ENCODE results near the gene CIROP. TPM values are rescaled to one million over a fixed set of nuclear protein-coding genes. Genes with fewer than 3 reads are reported as not detected.

The CIROP gene
- total and polyA plus RNA-seq, 4 donors, result not detected

GRCh38 chr14:23089498-23090253 is 15.1 kb downstream of the CIROP start:
- H3K27ac ChIP-seq (ENCODE audit: low read depth in 1 of 2, low read length in 1 of 2), result no peak overlapping the region
- 87 to 94% methylated on average over 12 of the region's 12 CpGs for WGBS, 2 donors
- H3K9ac ChIP-seq (ENCODE audit: insufficient read depth in 1 of 2, low read length in 2 of 2), result no peak overlapping the region
- ATAC-seq (ENCODE audit: insufficient read depth, low FRiP score) (no peak), DNase-seq (no peak)
- no peaks in the 10 kb centered on the region for H3K27me3 ChIP-seq (ENCODE audit: control insufficient read depth in 3 of 3, insufficient read depth in 3 of 3, low read length in 2 of 3)
- H3K9me3 ChIP-seq (ENCODE audit: control insufficient read depth in 4 of 4, insufficient read depth in 3 of 4, low read length in 3 of 4), result no peaks in the 10 kb centered on the region
- peaks cover 12 to 52% (median 33%) of the 10 kb centered on the region in 4 donors for H3K36me3 ChIP-seq (ENCODE audit: control insufficient read depth in 4 of 4, insufficient read depth in 4 of 4, low read length in 4 of 4)
- TF ChIP-seq CTCF (IDR thresholded peaks at IDR 0.05; ENCODE audit: control extremely low read depth, extremely low read depth), result no peak
- peaks cover 3 to 11% (median 10%) of the 10 kb centered on the region in 5 donors for H3K4me1 ChIP-seq (ENCODE audit: control insufficient read depth in 5 of 5, insufficient read depth in 5 of 5, low read length in 5 of 5)
- H3K4me3 ChIP-seq, result no peak overlapping the region

DNA sequence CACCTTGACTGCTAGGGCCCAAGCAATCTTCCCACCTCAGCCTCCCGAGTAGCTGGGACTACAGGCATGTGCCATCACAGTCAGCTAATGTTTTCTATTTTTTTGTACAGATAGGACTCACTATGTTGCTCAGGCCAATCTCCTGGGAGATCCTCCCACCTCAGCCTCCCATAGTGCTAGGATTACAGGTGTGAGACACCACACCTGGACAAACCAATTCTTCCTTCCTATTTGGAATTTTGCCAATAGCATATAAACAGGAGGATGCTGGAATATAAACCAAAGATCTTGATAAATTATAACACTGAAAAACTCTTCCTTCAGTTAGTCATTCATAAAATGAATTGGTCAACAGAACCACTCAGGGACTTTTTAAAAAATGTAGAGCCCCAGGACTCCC is 18.2 kb downstream of the CIROP start:
- Histone ChIP-seq H3K27me3 (ENCODE audit: control insufficient read depth in 3 of 3, insufficient read depth in 3 of 3, low read length in 2 of 3) (no peaks in the 10 kb centered on the region), H3K9me3 (ENCODE audit: control insufficient read depth in 4 of 4, insufficient read depth in 3 of 4, low read length in 3 of 4) (no peaks in the 10 kb centered on the region), H3K9ac (ENCODE audit: insufficient read depth in 1 of 2, low read length in 2 of 2) (no peak overlapping the region), H3K4me1 (ENCODE audit: control insufficient read depth in 5 of 5, insufficient read depth in 5 of 5, low read length in 5 of 5) (peaks cover 0 to 3% (median 0%) of the 10 kb centered on the region in 5 donors), H3K36me3 (ENCODE audit: control insufficient read depth in 4 of 4, insufficient read depth in 4 of 4, low read length in 4 of 4) (peaks cover 17 to 57% (median 31%) of the 10 kb centered on the region in 4 donors), H3K4me3 (no peak overlapping the region), H3K27ac (ENCODE audit: low read depth in 1 of 2, low read length in 1 of 2) (no peak overlapping the region)
- ATAC-seq (ENCODE audit: insufficient read depth, low FRiP score) (no peak), DNase-seq (no peak)
- TF ChIP-seq CTCF (IDR thresholded peaks at IDR 0.05; ENCODE audit: control extremely low read depth, extremely low read depth), result no peak
- 78 to 94% methylated on average over 1 of the region's 1 CpG for WGBS, 2 donors

GRCh38 chr14:23085458-23085857 is 19.3 kb downstream of the CIROP start:
- DNase-seq (no peak), ATAC-seq (ENCODE audit: insufficient read depth, low FRiP score) (no peak)
- H3K4me3 ChIP-seq, result no peak overlapping the region
- 72 to 79% methylated on average over 3 of the region's 3 CpGs for WGBS, 2 donors
- TF ChIP-seq CTCF (IDR thresholded peaks at IDR 0.05; ENCODE audit: control extremely low read depth, extremely low read depth), result no peak
- H3K4me1 ChIP-seq (ENCODE audit: control insufficient read depth in 5 of 5, insufficient read depth in 5 of 5, low read length in 5 of 5), result peaks cover 0 to 3% (median 0%) of the 10 kb centered on the region in 5 donors
- H3K9me3 ChIP-seq (ENCODE audit: control insufficient read depth in 4 of 4, insufficient read depth in 3 of 4, low read length in 3 of 4), result no peaks in the 10 kb centered on the region
- peaks cover 21 to 64% (median 37%) of the 10 kb centered on the region in 4 donors for H3K36me3 ChIP-seq (ENCODE audit: control insufficient read depth in 4 of 4, insufficient read depth in 4 of 4, low read length in 4 of 4)
- H3K9ac ChIP-seq (ENCODE audit: insufficient read depth in 1 of 2, low read length in 2 of 2), result no peak overlapping the region
- H3K27me3 ChIP-seq (ENCODE audit: control insufficient read depth in 3 of 3, insufficient read depth in 3 of 3, low read length in 2 of 3), result no peaks in the 10 kb centered on the region
- no peak overlapping the region for H3K27ac ChIP-seq (ENCODE audit: low read depth in 1 of 2, low read length in 1 of 2)
